ENCODE results near the gene BSN.

DNA sequence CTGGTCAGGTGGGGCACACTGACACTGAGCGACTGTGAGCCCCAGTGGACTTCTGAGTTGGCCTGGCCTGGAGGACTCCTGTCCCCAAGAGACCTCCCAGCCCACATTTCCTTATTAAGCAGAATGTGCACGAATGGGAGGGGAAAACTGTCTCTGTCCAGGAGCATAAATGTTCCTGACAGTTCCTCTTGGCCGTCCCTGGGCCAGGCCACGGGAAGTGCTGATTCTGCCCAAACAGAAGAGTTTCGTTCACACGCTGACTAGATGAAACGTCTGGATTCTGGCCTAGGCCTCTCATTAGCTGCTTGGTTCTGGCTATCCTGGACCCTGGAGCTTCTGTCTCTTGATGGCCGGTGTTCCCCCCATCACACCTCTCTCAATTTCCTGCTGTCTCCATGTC, 90.4 kb downstream of the BSN start:
- no peak for TF ChIP-seq POLR2A (IDR thresholded peaks at IDR 0.05)
- TF ChIP-seq, protein P1, sequence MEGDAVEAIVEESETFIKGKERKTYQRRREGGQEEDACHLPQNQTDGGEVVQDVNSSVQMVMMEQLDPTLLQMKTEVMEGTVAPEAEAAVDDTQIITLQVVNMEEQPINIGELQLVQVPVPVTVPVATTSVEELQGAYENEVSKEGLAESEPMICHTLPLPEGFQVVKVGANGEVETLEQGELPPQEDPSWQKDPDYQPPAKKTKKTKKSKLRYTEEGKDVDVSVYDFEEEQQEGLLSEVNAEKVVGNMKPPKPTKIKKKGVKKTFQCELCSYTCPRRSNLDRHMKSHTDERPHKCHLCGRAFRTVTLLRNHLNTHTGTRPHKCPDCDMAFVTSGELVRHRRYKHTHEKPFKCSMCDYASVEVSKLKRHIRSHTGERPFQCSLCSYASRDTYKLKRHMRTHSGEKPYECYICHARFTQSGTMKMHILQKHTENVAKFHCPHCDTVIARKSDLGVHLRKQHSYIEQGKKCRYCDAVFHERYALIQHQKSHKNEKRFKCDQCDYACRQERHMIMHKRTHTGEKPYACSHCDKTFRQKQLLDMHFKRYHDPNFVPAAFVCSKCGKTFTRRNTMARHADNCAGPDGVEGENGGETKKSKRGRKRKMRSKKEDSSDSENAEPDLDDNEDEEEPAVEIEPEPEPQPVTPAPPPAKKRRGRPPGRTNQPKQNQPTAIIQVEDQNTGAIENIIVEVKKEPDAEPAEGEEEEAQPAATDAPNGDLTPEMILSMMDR (IDR thresholded peaks at IDR 0.05), result no peak

Measured in heart left ventricle (tissue), 13 donors.